ENCODE measurements around the gene ACBD4. TPM values are rescaled to one million over a fixed set of nuclear protein-coding genes. Genes with fewer than 3 reads are reported as not detected.
A peak's percentile ranks its signal among the peaks of the same experiment; 100 is the strongest.

ACBD4 gene, protein sequence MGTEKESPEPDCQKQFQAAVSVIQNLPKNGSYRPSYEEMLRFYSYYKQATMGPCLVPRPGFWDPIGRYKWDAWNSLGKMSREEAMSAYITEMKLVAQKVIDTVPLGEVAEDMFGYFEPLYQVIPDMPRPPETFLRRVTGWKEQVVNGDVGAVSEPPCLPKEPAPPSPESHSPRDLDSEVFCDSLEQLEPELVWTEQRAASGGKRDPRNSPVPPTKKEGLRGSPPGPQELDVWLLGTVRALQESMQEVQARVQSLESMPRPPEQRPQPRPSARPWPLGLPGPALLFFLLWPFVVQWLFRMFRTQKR
- total RNA-seq, result 10 to 100 TPM in 5 of 6 donors, 1 to 10 TPM in 1; 9.7 to 68.1 (median 23.4) TPM

DNA sequence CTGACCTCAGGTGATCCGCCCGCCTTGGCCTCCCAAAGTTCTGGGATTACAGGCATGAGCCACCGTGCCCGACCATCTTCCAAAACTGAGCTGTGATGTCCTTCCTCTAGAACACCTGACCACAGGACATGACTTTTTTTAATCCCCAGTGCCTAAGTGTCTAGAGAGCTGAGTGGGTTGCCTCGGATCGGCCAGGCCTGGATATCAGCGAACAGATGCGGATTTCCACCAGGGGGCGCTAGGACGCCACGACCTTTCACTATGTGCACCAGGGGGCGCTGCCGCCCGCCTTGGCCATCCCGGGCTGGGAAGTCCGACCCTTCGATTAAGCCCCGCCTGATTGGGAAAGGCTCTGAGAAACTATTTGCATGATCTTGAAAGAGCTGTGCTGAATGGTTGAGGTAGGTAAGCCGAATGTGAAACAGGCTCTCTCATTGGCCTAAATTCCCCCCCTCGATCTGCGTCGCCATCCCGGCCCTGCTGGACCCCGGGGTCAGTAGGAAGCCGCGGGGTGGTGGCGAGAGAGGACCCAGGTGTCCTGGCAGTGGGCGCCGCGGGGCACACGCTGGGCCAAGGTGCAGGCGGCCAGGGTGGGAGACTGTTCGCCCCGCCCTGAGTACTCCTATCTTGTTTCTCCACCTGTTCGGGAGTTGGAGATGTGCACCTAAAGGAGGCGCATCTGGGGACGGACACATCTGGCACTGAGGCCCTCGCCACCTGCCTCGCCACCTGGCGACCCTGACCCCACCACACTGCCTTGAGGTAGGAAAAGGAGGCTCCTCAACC lies at the start of gene ACBD4:
Gene ACBD4, plus strand, starts transcription at position 496 of the 786 bp plus-strand sequence. CDS start 458 bp downstream, outside the sequence.
- Histone ChIP-seq H3K4me1 (peaks cover 23 to 42% (median 27%) of the 10 kb centered on the region in 4 donors), H3K4me3 (peak within 1 kb of the TSS; percentile 60 to 95 (median 74)), H3K27ac (peak within 1 kb of the TSS; percentile 72 to 89 (median 85))

DNA sequence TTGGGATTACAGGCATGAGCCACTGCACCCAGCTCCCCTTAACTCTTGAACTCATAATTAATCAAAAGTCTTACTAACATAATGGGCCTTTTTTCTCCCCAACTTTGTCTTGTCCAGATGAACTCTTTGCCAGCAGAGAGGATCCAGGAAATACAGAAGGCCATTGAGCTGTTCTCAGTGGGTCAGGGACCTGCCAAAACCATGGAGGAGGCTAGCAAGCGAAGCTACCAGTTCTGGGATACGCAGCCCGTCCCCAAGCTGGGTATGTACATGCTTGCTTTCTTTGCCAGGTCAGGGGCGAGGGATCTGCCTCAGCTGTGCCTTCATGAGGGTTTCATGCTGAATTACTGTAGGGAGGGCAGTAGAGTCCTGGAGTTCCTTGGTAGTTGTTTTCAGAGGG lies 49.1 kb upstream of the ACBD4 start:
- no peaks in the 10 kb centered on the region for H3K9me3 ChIP-seq
- H3K4me1 ChIP-seq, result no peaks in the 10 kb centered on the region
- DNase-seq (no peak), ATAC-seq (ENCODE audit: low FRiP score in 2 of 2) (no peak)
- WGBS, 2 donors, result 93 to 98% methylated on average over 4 of the region's 4 CpGs
- H3K4me3 ChIP-seq, result no peak overlapping the region
- H3K27me3 ChIP-seq, result no peaks in the 10 kb centered on the region
- H3K27ac ChIP-seq, result no peak overlapping the region
- TF ChIP-seq EP300 (IDR thresholded peaks at IDR 0.05), result no peak
- TF ChIP-seq, protein P1, sequence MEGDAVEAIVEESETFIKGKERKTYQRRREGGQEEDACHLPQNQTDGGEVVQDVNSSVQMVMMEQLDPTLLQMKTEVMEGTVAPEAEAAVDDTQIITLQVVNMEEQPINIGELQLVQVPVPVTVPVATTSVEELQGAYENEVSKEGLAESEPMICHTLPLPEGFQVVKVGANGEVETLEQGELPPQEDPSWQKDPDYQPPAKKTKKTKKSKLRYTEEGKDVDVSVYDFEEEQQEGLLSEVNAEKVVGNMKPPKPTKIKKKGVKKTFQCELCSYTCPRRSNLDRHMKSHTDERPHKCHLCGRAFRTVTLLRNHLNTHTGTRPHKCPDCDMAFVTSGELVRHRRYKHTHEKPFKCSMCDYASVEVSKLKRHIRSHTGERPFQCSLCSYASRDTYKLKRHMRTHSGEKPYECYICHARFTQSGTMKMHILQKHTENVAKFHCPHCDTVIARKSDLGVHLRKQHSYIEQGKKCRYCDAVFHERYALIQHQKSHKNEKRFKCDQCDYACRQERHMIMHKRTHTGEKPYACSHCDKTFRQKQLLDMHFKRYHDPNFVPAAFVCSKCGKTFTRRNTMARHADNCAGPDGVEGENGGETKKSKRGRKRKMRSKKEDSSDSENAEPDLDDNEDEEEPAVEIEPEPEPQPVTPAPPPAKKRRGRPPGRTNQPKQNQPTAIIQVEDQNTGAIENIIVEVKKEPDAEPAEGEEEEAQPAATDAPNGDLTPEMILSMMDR (IDR thresholded peaks at IDR 0.05), result no peak
- TF ChIP-seq POLR2A (IDR thresholded peaks at IDR 0.05), result no peak
- TF ChIP-seq POLR2AphosphoS5 (IDR thresholded peaks at IDR 0.05), result no peak
- peaks cover 39 to 100% (median 89%) of the 10 kb centered on the region in 4 donors for H3K36me3 ChIP-seq

More for the DNA sequence above, at the start of gene ACBD4:
- no peak for TF ChIP-seq EP300 (IDR thresholded peaks at IDR 0.05)
- TF ChIP-seq POLR2A (IDR thresholded peaks at IDR 0.05), result peak in 3 of 4 donors; percentile 36 to 78 (median 77)
- TF ChIP-seq, protein P1 (IDR thresholded peaks at IDR 0.05), result peak; percentile 99 to 100 (median 100)
- TF ChIP-seq POLR2AphosphoS5 (IDR thresholded peaks at IDR 0.05), result peak; percentile 70 to 89
- Histone ChIP-seq H3K9me3 (no peaks in the 10 kb centered on the region), H3K27me3 (no peaks in the 10 kb centered on the region), H3K36me3 (peaks cover 0 to 19% (median 0%) of the 10 kb centered on the region in 4 donors)
- 5% methylated on average over 21 to 37 of the region's 40 CpGs for WGBS, 2 donors
- DNase-seq (peak; percentile 97 to 98), ATAC-seq (ENCODE audit: low FRiP score in 2 of 2) (peak; percentile 91 to 95)

DNA sequence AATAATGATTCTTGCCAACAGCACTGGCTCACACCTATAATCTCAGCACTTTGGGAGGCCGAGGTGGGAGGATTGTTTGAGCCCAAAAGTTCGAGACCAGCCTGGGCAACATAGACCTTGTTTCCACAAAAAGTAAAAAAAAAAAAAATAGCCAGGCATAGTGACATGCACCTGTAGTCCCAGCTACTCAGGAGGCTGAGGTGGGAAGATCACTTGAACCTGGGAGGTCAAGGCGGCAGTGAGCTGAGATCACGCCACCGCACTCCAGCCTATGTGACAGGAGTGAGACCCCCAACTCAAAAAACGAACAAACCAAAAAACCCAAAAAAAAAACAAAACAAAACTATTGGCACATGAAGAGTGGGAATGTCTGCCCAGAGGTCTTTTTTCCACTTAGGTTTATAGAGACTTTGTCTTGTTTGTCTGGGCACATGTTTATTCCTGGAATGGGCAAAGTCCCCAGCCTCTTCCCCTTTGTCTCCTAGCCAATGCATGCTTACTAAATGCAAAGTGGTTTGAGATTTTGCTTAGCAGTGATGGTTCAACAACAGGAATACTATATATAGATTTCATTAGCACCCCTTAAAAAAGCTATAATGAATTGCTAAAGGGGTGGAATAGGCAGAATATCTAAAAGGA lies 48.5 kb upstream of the ACBD4 start:
- H3K27me3 ChIP-seq, result no peaks in the 10 kb centered on the region
- peaks cover 37 to 100% (median 86%) of the 10 kb centered on the region in 4 donors for H3K36me3 ChIP-seq
- no peak overlapping the region for H3K4me3 ChIP-seq
- H3K27ac ChIP-seq, result no peak overlapping the region
- ATAC-seq (ENCODE audit: low FRiP score in 2 of 2), result no peak
- H3K4me1 ChIP-seq, result peaks cover under 1 to 3% (median 2%) of the 10 kb centered on the region in 4 donors
- H3K9me3 ChIP-seq, result no peaks in the 10 kb centered on the region
- no peak for DNase-seq
- TF ChIP-seq POLR2AphosphoS5 (IDR thresholded peaks at IDR 0.05) (no peak), POLR2A (IDR thresholded peaks at IDR 0.05) (no peak), EP300 (IDR thresholded peaks at IDR 0.05) (no peak)
- TF ChIP-seq, protein P1 (IDR thresholded peaks at IDR 0.05), result no peak
- 90 to 94% methylated on average over 6 of the region's 6 CpGs for WGBS, 2 donors

DNA sequence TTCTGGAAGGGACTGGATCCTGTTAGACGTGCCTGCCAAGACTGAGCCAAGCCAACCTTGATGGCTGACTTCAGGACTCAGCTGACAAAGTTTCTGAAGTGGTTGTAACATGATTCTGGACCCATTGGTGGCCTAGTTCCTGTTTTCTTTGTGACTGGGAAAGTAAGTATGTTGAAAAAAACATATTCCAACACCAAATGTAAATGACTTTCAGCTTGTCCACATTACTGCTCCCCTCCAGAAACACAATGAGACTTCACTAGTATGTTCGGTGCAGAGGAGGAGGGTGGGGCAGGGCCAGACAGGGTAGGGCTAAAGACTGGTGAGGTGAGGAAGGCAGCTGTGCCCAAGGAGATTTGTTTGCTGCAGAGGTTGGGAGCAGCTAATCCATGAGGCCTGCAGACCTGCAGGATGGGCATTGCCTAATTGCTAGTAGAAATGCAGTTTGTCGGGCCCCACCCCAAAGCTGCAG lies 47.9 kb upstream of the ACBD4 start:
- Histone ChIP-seq H3K27me3 (no peaks in the 10 kb centered on the region), H3K27ac (no peak overlapping the region), H3K36me3 (peaks cover 32 to 99% (median 83%) of the 10 kb centered on the region in 4 donors), H3K4me3 (no peak overlapping the region), H3K9me3 (no peaks in the 10 kb centered on the region), H3K4me1 (peaks cover 6 to 8% (median 7%) of the 10 kb centered on the region in 4 donors)
- TF ChIP-seq EP300 (IDR thresholded peaks at IDR 0.05) (no peak), POLR2AphosphoS5 (IDR thresholded peaks at IDR 0.05) (no peak), POLR2A (IDR thresholded peaks at IDR 0.05) (no peak)
- TF ChIP-seq, protein P1 (IDR thresholded peaks at IDR 0.05), result no peak
- ATAC-seq (ENCODE audit: low FRiP score in 2 of 2) (no peak), DNase-seq (no peak)
- 71 to 83% methylated on average over 3 of the region's 3 CpGs for WGBS, 2 donors

Data from upper lobe of left lung (tissue), 6 donors.